Myometrial cell (primary cell): Measurements from ENCODE around the gene SPOPL. TPM values are rescaled to one million over a fixed set of nuclear protein-coding genes. Genes with fewer than 3 reads are reported as not detected.

Experiments used
- total RNA-seq: library from RNA; depleted of rRNA; stranded (reverse); fragments of >200 nt; gene quantifications from 2 replicates; pipeline ENCODE4 v1.2.3, GENCODE V29; 2015

Gene SPOPL
- total RNA-seq: 7.8 and 10.5 TPM in 2 replicates

GRCh38 chr2:138501425-138502254, at the start of gene SPOPL:
SPOPL (plus strand) TSS chr2:138501770; CDS start chr2:138550217, 48,447 bp downstream.

